GM10266 (cell line): ENCODE data around the gene MINDY2.

Experiments used
- DNase-seq: peaks from one replicate; pipeline ENCODE4 v3.0.0; 2012; ENCODE audit errors: extremely low spot score
- TF ChIP-seq, protein P1 (sequence below): IDR thresholded peaks from 2 replicates; pipeline ENCODE4 v1.5.1; 2012; ENCODE audit warnings: mild to moderate bottlenecking, low read depth; ENCODE audit not compliant: control insufficient read depth, insufficient read depth; ENCODE audit errors: missing control alignments

MINDY2 gene

DNA sequence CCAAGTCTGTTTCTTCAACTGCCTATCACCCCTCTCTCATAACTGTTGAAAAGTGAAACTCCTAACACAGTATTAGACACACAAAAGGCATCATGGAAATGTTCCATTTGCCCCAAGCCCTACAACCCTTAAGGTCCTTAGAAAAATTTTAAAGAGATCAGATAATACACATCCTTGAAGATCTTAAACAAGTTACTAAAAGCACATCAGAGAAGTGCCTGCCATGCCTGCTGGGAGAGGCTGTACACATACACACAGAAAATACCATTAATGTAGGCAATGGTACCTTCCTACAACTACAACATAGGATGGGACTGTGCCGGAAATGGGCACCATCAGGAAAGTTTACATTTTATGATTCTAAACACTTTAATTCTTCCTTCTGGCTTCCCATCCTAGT, 24.9 kb upstream of the MINDY2 start:
- no peak for DNase-seq
- TF ChIP-seq, protein P1, sequence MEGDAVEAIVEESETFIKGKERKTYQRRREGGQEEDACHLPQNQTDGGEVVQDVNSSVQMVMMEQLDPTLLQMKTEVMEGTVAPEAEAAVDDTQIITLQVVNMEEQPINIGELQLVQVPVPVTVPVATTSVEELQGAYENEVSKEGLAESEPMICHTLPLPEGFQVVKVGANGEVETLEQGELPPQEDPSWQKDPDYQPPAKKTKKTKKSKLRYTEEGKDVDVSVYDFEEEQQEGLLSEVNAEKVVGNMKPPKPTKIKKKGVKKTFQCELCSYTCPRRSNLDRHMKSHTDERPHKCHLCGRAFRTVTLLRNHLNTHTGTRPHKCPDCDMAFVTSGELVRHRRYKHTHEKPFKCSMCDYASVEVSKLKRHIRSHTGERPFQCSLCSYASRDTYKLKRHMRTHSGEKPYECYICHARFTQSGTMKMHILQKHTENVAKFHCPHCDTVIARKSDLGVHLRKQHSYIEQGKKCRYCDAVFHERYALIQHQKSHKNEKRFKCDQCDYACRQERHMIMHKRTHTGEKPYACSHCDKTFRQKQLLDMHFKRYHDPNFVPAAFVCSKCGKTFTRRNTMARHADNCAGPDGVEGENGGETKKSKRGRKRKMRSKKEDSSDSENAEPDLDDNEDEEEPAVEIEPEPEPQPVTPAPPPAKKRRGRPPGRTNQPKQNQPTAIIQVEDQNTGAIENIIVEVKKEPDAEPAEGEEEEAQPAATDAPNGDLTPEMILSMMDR, result no peak

DNA sequence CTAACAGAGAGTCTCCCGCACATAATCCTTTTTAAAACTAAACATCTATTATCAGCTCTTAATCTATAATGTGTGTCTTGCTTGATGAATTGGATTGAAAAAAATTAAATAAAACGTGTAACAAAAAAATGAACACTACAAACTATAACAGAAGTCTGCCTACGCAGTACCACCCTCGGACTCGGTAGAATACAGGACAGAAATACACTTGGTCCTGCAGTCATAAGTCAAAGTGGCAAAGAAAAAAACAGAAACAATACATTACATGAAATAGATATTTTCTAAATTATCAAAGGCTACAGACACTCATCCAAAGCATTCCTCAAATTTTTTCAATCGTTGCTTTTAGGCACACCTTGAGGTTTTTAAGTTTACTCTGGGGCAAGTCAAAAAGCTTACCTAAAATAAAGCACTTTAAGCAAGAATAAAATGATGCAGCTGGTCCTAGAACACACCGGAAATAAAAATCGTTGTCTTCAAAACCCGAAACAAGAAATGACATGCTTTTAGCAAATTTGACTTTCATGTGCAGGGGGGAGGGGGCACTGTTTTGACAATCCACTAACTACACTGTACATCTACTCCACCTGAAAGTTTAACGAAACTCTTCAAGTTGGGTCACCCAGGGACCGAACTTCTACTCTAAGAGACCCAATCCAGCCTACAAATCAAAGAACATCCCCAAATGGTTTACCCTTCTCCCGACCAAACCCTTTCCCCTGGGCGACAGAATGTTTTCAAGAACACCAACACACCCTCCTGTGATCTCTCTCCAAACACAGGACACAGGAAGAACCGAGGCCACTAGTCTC, 22.9 kb upstream of the MINDY2 start:
- peak; percentile 21 for DNase-seq
- TF ChIP-seq, protein P1, result no peak

DNA sequence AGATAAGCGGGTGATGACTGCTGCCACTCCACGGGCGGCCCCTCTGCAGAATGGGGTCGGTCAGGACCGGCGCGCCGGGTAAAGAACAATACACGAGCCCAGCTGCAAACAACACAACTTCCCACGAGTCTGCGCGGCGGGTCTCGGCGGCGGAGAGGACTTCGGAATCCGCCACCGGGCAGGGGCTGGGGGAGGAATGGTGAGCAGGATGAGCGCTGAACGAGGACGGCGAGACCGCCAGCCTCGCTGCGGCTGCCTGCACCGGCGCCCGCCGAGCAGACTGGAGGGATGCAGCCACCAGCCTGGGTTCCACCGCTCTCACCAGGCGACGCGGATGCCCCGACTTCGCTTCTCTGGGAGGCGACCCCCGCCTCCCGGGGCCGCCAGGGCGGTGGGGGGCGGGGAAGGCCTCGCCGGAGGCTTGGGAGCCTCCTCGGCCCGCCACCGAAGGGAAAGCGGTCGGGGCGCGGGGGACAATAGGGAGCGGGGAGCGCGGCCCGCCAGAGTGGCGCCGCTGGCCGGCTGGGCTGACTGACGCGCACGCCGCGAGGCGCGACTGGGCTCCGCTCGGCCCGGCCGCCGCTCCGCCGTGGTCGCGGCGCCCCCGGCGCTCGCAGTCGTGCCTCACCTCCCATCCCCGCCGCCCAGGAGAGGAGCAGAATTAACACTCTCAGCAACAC, 22.1 kb upstream of the MINDY2 start:
- peak; percentile 39 for DNase-seq
- TF ChIP-seq, protein P1, result no peak

DNA sequence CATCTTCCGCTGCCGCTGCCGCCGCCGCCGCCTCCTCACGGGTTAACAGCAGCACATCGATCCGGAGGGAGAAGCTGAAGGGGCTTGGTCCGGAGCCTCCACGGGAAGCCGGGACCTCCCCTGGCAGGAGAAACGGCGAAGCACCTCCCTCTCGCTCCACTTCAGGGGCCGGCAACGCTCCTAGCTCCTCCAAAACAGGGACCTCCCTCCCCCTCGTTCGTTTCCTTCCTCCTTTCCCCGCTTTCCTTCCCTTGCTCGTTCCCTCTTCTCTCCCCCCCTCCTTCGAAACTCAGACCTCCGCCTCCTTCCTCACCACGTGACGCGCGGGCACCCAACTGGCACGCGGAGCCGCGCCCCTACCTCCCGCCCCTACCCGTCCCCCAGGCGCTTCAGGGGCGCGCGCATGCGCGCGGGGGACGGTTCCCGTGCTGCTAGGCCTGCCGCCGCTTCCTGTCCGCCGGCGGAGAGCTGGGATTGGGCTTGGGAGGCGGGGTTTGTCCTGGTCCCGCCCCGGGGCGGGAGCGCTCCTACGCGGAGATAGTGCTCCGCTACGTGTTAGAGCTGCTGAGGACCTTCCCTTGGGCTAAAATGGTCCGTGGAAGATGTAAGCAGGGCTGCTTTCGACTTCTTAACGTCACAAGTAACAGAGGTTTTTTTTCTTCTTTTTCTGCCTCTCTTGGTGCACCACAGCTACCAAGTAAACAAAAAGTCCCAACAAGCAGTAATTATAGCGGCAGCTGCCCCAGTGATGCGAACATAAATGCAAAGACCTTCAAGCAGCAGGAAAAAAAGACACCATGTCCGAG, 21.4 kb upstream of the MINDY2 start, which contains the start of gene ADAM10:
TSS of gene ADAM10 (minus strand) at position 176 of the 806 bp plus-strand sequence. CDS start at position 3, 173 bp downstream.
- TF ChIP-seq, protein P1, result no peak
- DNase-seq, result peak; percentile 99

DNA sequence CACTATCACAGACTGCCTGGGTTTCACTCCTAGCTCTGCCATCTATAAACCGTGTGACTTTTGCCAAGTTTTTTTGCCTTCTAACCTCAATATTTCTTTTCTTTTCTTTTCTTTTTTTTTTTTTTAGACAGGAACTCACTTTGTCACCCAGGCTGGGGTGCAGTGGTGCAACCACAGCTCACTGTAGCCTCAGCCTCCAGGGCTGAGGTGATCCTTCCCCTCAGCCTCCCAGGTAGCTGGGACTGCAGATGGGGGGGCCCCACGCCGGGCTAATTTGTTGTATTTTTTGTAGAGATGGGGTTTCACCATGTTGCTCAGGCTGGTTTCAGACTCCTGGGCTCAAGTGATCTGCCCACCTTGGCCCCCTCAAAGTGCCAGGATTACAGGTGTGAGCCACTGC, 18.4 kb upstream of the MINDY2 start:
- DNase-seq, result no peak
- TF ChIP-seq, protein P1, result no peak

DNA sequence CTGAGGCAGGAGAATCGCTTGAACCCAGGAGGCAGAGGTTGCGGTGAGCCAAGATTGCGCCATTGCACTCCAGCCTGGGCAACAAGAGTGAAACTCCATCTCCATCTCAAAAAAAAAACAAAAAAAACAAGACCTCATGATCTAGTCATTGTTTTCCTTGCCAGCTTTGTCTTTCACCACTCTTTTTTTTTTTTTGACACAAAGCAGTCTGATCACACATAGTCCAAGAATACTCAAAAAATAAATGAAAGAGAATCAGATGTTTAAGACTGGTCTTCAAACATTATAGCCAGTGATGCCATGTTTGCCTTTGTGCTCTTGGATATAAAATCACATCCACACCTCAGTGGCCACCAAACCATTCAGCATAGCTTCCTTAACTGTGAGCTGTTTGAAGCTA, 15.8 kb upstream of the MINDY2 start:
- TF ChIP-seq, protein P1, result no peak

More for the DNA sequence above, 15.8 kb upstream of the MINDY2 start:
- no peak for DNase-seq
